Activated naive CD4-positive, alpha-beta T cell treated with anti-CD3 and anti-CD28 coated beads, Interleukin-2, amount 50 U/mL, for 24 hours (primary cell): ENCODE results near the gene MOV10L1.
"Not testable (repeated sequence)": the region's sequence is repeated elsewhere in the genome, so short reads cannot be mapped to it uniquely, and the experiment has no call there.

Experiments used
- H3K27ac Mint-ChIP-seq: one replicate; pipeline ENCODE4 v1.8.0; 2021; ENCODE audit warnings: mild to moderate bottlenecking, mixed read lengths
- H3K27me3 Mint-ChIP-seq: one replicate; pipeline ENCODE4 v1.8.0; 2021; ENCODE audit warnings: mixed read lengths
- H3K36me3 Mint-ChIP-seq: one replicate; pipeline ENCODE4 v1.8.0; 2021; ENCODE audit warnings: mixed read lengths
- H3K4me1 Mint-ChIP-seq: one replicate; pipeline ENCODE4 v1.8.0; 2021; ENCODE audit warnings: mixed read lengths
- H3K4me3 Mint-ChIP-seq: one replicate; pipeline ENCODE4 v1.8.0; 2021; ENCODE audit warnings: mild to moderate bottlenecking, mixed read lengths
- H3K9me3 Mint-ChIP-seq: one replicate; pipeline ENCODE4 v1.8.0; 2021; ENCODE audit warnings: mixed read lengths

MOV10L1 gene

DNA sequence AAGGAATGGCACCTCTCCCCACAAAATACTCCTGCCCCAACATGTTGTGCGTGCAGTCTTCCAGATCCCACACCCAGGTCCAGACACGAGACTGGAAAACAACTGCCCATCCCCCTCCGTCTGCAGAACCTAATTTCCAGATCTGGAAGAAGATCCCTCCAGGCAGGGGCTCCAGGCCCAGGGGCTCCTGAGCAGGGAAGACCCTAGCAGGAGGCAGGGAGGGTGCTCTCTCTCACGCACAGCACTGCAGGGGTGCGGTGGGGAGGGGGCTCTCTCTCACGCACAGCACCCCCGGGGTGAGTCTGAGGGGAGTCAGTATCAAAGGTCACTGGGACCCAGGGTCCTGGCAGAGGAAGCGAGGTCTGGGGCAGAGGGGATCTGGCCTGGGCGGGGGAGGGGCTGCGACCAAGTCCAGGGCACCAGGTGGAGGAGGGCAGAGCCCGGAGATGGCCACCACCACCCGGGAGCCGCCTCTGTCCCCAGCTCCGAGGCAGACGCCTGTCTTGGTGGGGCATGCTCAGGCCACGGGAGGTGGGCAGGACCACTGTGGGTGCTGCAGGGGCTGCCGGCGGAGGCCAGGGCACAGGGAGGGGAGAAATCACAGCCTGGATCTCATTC lies 6.2 kb upstream of the MOV10L1 start:
- Mint-ChIP-seq H3K9me3 (no peaks in the 10 kb centered on the region), H3K4me3 (peak overlapping the region; percentile 11), H3K36me3 (no peaks in the 10 kb centered on the region), H3K4me1 (no peaks in the 10 kb centered on the region), H3K27me3 (peaks cover 16% of the 10 kb centered on the region), H3K27ac (no peak overlapping the region)

- no peak overlapping the region for H3K27ac Mint-ChIP-seq
- no peaks in the 10 kb centered on the region for H3K36me3 Mint-ChIP-seq
- H3K4me1 Mint-ChIP-seq: no peaks in the 10 kb centered on the region
Measured at GRCh38 chr22:50084080-50084477, 5.7 kb upstream of the MOV10L1 start.

GRCh38 chr22:50084614-50085021 lies 5.2 kb upstream of the MOV10L1 start:
- Mint-ChIP-seq H3K36me3 (no peaks in the 10 kb centered on the region), H3K27ac (no peak overlapping the region), H3K27me3 (peaks cover 16% of the 10 kb centered on the region), H3K4me3 (no peak overlapping the region), H3K4me1 (no peaks in the 10 kb centered on the region), H3K9me3 (no peaks in the 10 kb centered on the region)

More at GRCh38 chr22:50084080-50084477, 5.7 kb upstream of the MOV10L1 start:
- no peaks in the 10 kb centered on the region for H3K9me3 Mint-ChIP-seq
- peaks cover 16% of the 10 kb centered on the region for H3K27me3 Mint-ChIP-seq
- no peak overlapping the region for H3K4me3 Mint-ChIP-seq

DNA sequence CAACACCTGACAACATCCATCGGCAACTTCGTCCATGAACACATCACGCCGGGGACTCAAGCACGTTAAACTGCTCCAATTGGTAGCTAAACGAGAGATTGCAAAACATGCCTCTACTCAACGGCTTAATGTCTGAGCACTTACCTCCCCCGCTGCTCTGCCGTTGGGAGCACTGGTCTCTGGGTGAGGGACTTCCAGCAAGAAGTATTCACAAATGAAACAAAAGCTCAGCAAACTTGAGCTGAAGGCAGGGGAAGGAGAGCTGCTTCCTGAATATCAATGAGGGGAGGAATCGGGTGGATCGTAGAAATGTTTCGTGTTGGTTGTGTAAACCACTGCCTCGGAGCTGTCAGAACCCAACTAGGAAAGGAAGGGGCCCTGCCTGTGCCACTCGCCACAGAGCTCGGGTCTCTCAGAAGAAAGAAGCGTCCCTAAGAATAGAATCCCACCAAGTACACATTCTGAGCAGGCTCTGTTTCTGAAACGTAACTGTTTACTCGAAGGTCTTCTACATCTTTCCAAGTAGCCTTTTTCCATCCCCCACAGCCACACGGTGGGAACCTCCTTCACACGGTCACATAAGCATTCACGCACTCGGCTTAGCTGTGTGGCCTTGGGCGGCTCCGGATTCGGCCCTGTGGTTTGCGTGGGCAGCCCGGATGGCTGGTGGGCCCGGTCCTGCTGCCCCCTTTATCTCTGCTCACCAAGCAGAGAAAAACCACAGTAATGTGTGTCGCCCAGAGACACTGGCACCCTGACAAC lies 4.4 kb upstream of the MOV10L1 start, which contains the start of gene MLC1:
TSS of gene MLC1 (minus strand) at position 216 of the 762 bp plus-strand sequence. CDS start 524 bp downstream, outside the sequence.
- peaks cover 16% of the 10 kb centered on the region for H3K27me3 Mint-ChIP-seq

GRCh38 chr22:50086526-50086925 lies 3.3 kb upstream of the MOV10L1 start:
- Mint-ChIP-seq H3K27ac (no peak overlapping the region), H3K9me3 (no peaks in the 10 kb centered on the region), H3K27me3 (peaks cover 14% of the 10 kb centered on the region), H3K36me3 (no peaks in the 10 kb centered on the region), H3K4me3 (no peak overlapping the region), H3K4me1 (no peaks in the 10 kb centered on the region)

More for the DNA sequence above, 4.4 kb upstream of the MOV10L1 start, which contains the start of gene MLC1:
- Mint-ChIP-seq H3K9me3 (no peaks in the 10 kb centered on the region), H3K27ac (peak within 1 kb of the TSS; percentile 66), H3K36me3 (no peaks in the 10 kb centered on the region), H3K4me3 (no peak within 1 kb of the TSS), H3K4me1 (no peaks in the 10 kb centered on the region)

DNA sequence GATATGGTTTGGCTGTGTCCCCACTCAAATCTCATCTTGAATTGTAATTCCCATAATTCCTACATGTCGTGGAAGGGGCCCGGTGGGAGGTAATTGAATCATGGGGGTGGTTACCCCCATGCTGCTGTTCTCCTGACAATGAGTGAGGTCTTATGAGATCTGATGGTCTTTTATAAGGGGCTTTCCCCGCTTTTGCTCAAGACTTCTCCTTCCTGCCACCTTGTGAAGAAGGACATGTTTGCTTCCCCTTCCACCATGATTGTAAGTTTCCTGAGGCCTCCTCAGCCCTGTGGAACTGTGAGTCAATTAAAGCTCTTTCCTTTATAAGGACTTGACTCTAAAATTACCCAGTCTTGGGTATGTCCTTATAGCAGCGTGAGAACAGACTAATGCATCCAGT lies 2.8 kb upstream of the MOV10L1 start:
- not testable (repeated sequence) for H3K9me3 Mint-ChIP-seq, H3K4me1 Mint-ChIP-seq, H3K36me3 Mint-ChIP-seq, H3K4me3 Mint-ChIP-seq
- peaks cover 14% of the 10 kb centered on the region for H3K27me3 Mint-ChIP-seq
- peak overlapping the region; percentile 16 for H3K27ac Mint-ChIP-seq

GRCh38 chr22:50087646-50088045 lies 2.2 kb upstream of the MOV10L1 start:
- Mint-ChIP-seq H3K9me3 (no peaks in the 10 kb centered on the region), H3K4me1 (no peaks in the 10 kb centered on the region), H3K36me3 (no peaks in the 10 kb centered on the region), H3K27ac (no peak overlapping the region), H3K4me3 (no peak overlapping the region), H3K27me3 (peaks cover 14% of the 10 kb centered on the region)

DNA sequence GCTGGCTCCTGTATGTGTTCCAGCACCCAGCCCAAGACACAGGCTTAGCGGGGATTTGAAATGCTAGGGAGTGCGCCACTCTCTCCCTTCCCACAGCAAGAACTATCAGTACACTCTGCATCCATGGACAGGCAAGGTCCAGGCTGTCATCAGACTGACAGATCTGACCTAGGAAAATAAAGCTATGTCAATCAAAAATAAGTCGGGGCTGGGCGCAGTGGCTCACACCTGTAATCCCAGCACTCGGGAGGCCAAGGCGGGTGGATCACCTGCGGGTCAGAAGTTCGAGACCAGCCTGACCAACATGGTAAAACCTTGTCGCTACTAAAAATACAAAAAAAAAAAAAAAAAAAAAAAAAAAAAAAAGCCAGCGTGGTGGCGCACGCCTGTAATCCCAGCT lies 1.7 kb upstream of the MOV10L1 start:
- no peak overlapping the region for H3K27ac Mint-ChIP-seq
- no peaks in the 10 kb centered on the region for H3K4me1 Mint-ChIP-seq
- no peaks in the 10 kb centered on the region for H3K9me3 Mint-ChIP-seq
- H3K36me3 Mint-ChIP-seq: no peaks in the 10 kb centered on the region
- peaks cover 13% of the 10 kb centered on the region for H3K27me3 Mint-ChIP-seq
- no peak overlapping the region for H3K4me3 Mint-ChIP-seq

- Mint-ChIP-seq H3K27ac (no peak overlapping the region), H3K9me3 (no peaks in the 10 kb centered on the region), H3K27me3 (peaks cover 13% of the 10 kb centered on the region), H3K4me3 (no peak overlapping the region), H3K4me1 (no peaks in the 10 kb centered on the region), H3K36me3 (no peaks in the 10 kb centered on the region)
Measured at GRCh38 chr22:50089231-50089630, 575 bp upstream of the MOV10L1 start.

DNA sequence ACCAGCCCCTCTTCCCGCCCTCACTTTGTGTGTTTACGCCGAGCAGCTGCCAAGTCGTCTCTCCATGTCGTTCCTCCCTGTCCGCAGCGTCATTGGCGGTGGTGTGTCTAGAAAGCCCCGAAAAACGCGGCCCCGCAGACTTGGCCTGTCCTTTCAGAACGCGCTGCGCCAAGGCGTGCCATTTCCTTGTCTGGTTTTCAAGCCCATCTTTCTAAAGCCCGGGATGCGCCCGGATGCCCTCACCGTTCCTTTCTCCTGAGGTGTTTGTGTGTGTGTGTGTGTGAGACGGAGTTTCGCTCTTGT lies 557 bp downstream of the MOV10L1 start:
- no peak overlapping the region for H3K4me3 Mint-ChIP-seq
- no peak overlapping the region for H3K27ac Mint-ChIP-seq
- no peaks in the 10 kb centered on the region for H3K4me1 Mint-ChIP-seq
- H3K27me3 Mint-ChIP-seq: peaks cover 7% of the 10 kb centered on the region
- H3K36me3 Mint-ChIP-seq: no peaks in the 10 kb centered on the region
- H3K9me3 Mint-ChIP-seq: no peaks in the 10 kb centered on the region

DNA sequence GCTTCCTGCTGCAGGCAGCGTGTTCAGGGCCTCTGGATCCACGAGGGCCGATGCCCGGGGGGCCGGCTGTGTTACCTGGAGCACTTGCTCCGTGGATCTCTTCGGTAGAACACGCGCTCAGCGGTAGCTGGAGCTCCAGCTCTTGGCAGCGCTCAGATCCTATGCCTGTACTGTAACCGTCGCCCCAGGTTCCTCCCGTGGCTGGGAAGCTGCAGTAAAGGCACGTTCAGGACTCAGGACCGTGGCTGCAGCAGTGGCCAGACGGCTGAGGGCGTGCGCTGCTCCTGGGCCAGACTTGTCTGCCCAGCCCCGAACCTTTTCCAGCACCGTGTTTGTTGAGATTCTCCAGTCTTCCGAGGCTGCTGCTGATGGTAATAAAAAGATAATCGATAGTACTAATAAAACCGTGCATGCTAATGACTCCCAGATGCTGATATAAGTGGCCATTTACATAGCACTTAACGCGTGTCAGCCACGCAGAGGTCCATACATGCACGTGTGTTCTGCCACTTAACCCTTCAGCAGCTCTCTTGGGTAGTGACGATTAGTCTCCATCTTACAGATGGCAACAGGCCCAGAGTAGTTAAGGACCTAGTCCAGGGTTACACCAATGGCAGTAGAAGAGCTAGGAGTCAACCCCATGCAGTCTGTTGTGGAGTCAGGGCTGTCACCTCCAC lies 1.4 kb downstream of the MOV10L1 start:
- no peaks in the 10 kb centered on the region for H3K36me3 Mint-ChIP-seq
- H3K4me3 Mint-ChIP-seq: no peak overlapping the region
- no peaks in the 10 kb centered on the region for H3K4me1 Mint-ChIP-seq
- H3K9me3 Mint-ChIP-seq: no peaks in the 10 kb centered on the region
- H3K27me3 Mint-ChIP-seq: peaks cover 7% of the 10 kb centered on the region
- H3K27ac Mint-ChIP-seq: no peak overlapping the region

- H3K4me1 Mint-ChIP-seq: no peaks in the 10 kb centered on the region
- H3K9me3 Mint-ChIP-seq: no peaks in the 10 kb centered on the region
- no peaks in the 10 kb centered on the region for H3K36me3 Mint-ChIP-seq
- H3K4me3 Mint-ChIP-seq: no peak overlapping the region
- H3K27me3 Mint-ChIP-seq: peaks cover 3% of the 10 kb centered on the region
- H3K27ac Mint-ChIP-seq: no peak overlapping the region
Measured at GRCh38 chr22:50092342-50092741, 2.5 kb downstream of the MOV10L1 start.

DNA sequence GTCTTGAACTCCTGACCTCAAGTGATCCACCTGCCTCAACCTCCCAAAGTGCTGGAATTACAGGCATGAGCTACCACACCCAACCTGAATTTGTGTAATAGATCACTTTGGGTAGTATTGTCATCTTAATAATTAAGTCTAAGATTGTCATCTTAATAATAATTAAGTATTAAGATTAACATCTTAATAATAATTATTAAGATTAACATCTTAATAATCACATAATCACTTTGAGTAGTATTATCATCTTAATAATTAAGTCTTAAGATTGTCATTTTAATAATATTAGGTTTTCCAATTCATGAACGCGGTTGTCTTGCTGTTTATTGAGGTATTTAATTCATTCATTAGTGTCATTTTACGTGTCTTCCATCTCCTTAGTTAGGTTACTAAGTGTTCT lies 8.2 kb downstream of the MOV10L1 start:
- no peaks in the 10 kb centered on the region for H3K4me1 Mint-ChIP-seq
- peaks cover 7% of the 10 kb centered on the region for H3K27me3 Mint-ChIP-seq
- H3K9me3 Mint-ChIP-seq: no peaks in the 10 kb centered on the region
- H3K4me3 Mint-ChIP-seq: no peak overlapping the region
- H3K36me3 Mint-ChIP-seq: no peaks in the 10 kb centered on the region
- no peak overlapping the region for H3K27ac Mint-ChIP-seq

DNA sequence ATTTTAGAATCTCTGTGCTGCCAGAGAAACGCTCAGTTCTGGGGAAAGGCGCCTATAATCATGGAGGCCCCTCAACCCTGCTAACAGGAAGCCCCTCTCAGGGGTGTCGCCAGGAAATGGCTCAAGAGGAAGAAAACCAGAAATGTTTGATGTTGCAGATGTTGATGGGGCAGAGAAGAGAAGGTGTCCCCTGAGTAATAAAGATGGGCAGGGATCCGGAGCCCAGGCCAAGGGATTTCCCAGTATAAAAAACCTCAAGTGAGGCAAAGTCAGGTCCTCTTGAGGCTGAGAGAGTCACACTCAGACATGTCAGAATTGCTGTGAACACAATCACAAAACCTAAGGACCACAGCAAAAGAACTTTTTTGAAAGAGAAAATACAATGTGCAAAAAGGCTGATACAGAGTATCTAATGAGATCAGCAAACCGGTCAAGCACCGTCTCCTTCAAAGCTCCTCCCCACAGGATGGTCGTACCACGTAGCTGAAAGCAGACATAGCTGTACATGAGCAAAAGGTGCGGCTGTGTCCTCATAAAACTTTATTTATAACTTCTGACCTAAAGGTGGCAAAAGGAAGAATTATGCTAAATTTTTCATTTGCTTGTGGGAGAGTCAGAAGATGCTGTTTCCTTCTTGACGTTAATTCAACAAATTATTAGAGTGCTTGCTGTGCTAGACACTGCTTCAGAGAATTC lies 12.2 kb downstream of the MOV10L1 start:
- H3K27ac Mint-ChIP-seq: no peak overlapping the region
- H3K4me3 Mint-ChIP-seq: no peak overlapping the region
- H3K27me3 Mint-ChIP-seq: peaks cover 7% of the 10 kb centered on the region
- peaks cover 8% of the 10 kb centered on the region for H3K4me1 Mint-ChIP-seq
- H3K9me3 Mint-ChIP-seq: no peaks in the 10 kb centered on the region
- H3K36me3 Mint-ChIP-seq: no peaks in the 10 kb centered on the region

DNA sequence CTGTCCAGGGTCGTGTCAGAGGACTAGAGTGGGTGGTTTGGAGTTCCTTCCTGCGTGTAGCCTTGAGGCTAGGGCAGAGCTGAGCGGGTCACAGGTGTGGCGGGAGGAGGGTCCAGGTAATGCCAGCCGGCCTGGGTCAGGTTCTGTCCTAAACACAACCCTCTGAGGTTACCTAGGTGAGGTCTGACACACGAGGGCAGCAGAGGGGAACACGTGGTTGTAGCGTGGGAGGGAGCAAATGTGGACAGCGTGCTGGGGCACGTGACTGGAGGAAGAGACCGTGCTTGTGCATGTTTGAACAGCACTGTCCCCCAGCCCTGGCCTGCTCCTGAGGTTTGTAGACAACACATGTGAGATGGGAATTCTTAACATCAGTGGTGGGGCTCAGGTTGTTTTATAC lies 13.1 kb downstream of the MOV10L1 start:
- H3K36me3 Mint-ChIP-seq: no peaks in the 10 kb centered on the region
- H3K4me1 Mint-ChIP-seq: peaks cover 8% of the 10 kb centered on the region
- H3K27ac Mint-ChIP-seq: no peak overlapping the region
- no peaks in the 10 kb centered on the region for H3K9me3 Mint-ChIP-seq
- H3K4me3 Mint-ChIP-seq: no peak overlapping the region
- H3K27me3 Mint-ChIP-seq: peaks cover 7% of the 10 kb centered on the region

- Mint-ChIP-seq H3K27me3 (peaks cover 2% of the 10 kb centered on the region), H3K4me1 (peaks cover 8% of the 10 kb centered on the region), H3K36me3 (no peaks in the 10 kb centered on the region), H3K27ac (no peak overlapping the region), H3K9me3 (no peaks in the 10 kb centered on the region), H3K4me3 (no peak overlapping the region)
Measured at GRCh38 chr22:50104141-50104544, 14.3 kb downstream of the MOV10L1 start.
